Stimulated activated CD4-positive, alpha-beta T cell treated with anti-CD3 and anti-CD28 coated beads, Interleukin-1b, Interleukin-23, amount 100 ng/mL, for 48 hours (primary cell): ENCODE data around the gene MYOCOS.
"Not testable (repeated sequence)": the region's sequence is repeated elsewhere in the genome, so short reads cannot be mapped to it uniquely, and the experiment has no call there.

Source experiments
- DNase-seq: peaks from one replicate; pipeline ENCODE4 v3.0.0-alpha.2; 2020

Gene MYOCOS, protein sequence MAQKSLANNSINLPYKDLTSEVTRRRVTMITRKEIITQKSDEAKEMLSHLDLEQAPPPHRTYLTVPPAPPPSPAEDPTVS

DNA sequence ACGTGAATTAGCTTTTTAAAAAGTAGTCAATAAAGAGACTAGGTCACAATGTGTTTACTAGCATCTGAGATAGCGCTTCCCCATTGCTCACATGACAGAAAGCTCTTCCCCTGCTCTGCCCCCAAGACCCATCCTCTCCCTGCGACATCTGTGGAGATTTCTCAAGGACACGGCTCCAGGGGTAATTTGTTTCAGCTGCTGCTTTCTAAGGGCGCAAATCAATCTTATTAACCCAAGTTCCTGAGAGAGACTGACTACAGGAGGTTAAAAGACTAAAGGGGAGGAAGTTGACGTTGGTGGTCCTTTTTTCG is at the start of gene MYOCOS:
TSS of gene MYOCOS (plus strand) at position 92 of the 311 bp plus-strand sequence. CDS start 1,641 bp downstream, outside the sequence.
- no peak for DNase-seq

DNA sequence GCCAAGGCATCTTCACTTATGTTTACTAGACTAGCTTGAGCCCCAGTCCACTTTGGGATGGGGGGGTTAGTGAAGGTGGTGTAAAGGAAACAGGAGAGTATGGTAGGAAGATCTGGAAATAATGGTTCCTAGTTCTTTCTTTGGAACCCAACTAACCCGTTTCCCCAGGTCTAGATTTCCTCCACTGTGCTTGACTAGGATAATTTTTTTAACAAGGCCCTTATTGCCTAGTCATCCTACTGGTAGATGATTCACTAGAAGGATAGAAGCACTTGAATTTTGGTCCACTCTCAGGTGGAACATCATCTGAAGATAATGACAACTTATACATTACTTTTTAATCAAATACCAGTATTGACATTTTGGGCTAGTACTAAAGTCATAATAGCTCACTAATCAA is 45.9 kb upstream of the MYOCOS start:
- DNase-seq = no peak

DNA sequence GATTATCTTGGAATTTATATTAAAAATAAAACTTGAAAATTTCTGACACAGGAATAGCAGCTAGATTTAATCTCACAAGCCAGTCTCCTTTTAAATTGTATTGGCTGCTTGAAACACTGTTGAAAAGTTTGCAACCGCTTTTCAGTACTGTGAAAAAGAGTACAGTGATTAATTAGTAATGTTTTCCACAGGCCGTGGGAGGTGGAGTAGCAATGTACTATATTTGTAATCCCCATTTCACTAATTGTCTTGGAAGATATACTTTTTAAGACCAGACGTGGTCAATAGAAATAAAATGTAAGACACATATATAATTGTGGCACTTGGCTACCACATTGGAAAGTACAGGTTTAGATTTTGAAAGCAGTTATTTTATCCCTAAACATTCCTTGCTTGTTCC is 40.8 kb upstream of the MYOCOS start:
- DNase-seq = no peak

DNA sequence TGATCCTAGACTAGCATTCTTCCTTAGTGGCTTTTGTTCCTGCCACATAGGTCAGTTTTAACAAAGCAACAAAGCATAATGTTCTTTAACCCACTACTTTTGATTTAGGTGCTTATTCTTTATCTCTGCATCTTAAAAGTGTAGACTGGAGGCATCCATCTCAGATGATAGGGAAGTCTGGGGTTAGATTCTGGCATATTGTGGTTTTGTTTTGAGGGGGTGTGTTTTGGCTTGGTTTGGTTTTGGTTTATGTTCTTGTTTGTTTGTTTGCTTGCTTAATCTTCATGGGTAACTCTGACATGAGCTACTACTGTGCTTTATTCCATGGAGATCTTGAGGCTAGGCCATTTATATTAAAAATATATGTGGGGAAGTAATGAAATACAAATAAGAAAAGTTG is 40.3 kb upstream of the MYOCOS start:
- DNase-seq = no peak

DNA sequence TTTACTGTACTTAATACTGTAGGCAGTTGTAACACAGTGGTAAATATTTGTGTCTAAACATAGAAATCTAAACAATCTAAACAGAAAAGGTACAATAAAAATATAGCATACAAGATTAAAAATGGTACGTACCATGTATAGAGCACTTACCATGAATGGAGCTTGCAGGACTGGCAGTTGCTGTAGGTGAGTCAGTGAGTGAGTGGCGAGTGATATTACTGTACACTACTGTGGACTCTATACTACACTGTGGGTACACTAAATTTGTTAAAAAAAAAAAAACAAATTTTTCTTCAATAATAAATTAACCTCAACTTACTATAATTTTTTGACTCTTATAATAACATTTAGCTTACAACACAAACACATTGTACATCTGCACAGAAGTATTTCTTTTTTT is 39.5 kb upstream of the MYOCOS start:
- DNase-seq = no peak

DNA sequence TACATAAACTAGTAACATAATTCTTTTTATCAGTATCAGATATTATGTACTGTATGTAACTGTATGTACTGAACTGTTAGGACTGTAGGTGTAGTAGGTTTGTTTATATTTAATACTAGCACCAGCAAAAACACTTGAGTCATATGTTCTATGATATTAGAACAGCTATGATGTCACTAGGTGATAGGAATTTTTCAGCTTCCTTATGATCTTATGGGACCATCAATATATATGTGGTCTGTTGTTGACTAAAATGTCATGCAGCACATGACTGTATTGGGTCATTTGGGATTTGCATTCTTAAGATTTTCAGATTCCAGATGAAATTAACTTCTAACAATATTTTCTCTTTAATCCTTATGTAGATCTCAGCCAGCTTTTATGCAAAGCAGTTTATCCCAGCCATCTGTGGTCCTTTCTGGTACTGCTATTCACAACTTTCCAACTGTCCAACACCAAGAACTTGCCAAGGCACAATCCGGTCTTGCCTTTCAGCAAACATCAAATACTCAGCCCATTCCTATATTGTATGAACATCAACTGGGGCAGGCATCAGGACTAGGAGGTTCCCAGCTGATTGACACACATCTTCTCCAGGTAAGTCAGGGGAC is 38.3 kb upstream of the MYOCOS start:
- no peak for DNase-seq

DNA sequence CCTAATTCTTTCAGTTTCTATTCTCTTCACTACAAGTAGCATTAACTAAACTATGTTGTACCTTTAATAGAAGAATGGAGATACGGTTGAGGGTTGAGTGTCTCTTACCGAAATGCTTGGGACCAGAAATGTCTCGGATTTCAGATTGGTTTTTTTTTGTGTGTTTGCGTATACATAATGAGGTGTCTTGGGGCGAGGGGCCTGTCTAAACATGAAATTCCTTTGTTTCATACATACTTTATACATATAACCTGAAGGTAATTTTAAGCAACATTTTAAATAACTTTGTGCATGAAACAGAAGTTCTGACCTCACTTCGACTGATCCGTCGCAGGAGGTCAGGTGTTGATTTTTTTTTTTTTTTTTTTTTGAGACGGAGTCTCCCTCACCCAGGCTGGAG is 36.3 kb upstream of the MYOCOS start:
- no peak for DNase-seq

DNA sequence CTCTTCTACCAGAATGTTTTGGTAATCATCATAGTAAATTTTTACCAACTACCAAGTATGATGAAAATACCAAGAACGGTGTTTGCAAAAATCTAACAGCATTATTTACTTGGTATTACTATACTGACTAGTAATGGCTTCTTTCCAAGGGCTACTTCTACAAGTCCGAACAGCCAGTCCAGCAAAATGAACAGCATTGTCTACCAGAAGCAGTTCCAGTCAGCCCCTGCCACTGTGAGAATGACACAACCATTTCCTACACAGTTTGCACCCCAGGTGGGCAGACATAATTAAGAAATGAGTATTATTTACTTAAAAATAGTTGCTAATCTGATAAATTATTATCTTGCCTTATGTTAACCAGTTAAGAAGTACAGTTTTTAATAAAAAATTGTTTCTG is 33.8 kb upstream of the MYOCOS start:
- DNase-seq = no peak

DNA sequence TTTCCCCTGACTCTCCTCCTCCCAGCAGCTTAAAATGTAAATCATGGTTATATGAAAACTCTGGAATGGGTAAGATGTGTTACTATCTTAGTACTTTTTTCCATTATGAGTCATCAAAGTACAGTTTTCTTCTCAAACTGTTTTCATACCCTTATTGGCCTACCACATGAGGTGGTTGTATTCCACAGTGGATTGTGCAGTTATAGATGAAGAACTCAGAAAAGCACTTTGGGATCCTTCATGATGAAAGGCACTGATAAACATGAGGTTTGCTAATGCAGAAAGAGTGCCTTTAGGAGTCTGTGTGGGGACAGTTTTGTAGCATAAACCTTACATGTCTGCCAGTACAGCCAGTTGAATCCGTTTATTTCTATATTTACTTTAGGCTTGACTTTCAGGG is 32.0 kb upstream of the MYOCOS start:
- no peak for DNase-seq

DNA sequence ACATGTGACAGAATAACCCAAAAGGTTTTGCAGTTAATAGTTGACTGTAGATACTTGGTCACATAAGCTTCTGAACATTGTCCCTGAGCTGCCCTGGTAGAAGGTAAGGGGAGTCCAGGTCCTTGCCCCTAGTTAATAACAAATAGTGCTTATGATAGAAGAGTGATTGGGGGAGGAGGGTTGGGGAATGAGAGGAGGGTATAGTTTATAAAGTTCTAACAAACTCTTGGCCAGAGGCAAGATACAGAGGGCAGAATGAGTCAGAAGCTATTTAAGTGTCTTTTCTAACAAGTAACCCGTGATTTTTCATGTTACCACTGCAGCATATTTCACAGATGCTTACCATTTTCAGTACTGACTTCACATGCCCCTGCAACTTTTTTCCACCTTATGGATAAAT is 26.7 kb upstream of the MYOCOS start:
- no peak for DNase-seq

DNA sequence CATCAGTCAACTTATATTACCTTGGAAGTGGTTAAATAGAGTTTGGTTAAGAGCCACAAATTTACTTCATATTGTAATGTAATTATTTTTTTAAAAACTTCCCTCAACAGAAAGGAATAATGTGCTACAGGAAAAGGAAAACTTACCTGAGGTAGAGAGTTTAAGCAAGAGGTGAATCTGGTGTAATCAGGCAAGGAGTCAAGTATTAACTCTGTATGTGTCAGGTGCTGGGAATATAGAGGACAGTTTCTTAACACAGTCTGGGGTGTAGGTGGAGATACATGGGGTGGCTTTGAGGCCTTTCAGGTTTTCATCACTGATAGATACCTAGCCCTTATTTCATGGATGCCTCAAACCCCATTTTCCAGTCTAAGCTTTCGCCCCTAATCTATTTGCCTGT is 25.9 kb upstream of the MYOCOS start:
- DNase-seq = no peak

DNA sequence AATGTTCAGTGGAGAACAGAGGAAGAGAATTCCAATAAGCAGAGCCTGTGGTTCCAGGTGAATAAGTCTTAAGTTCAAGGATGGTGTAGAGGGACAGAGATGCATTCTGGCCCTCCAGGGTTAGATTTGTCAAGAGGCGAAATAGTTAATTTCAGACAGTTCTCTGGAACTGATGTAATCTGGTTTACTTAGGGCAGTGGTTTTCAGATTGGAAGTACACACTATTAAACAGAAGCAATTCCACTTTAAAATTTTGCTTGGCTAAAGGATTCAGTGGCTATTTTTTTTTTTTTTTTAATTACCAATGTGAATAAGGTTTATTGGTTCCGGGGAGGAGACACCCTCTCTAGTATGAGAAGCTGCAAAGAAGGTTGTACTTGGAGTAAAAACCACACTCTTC is 25.3 kb upstream of the MYOCOS start:
- no peak for DNase-seq

DNA sequence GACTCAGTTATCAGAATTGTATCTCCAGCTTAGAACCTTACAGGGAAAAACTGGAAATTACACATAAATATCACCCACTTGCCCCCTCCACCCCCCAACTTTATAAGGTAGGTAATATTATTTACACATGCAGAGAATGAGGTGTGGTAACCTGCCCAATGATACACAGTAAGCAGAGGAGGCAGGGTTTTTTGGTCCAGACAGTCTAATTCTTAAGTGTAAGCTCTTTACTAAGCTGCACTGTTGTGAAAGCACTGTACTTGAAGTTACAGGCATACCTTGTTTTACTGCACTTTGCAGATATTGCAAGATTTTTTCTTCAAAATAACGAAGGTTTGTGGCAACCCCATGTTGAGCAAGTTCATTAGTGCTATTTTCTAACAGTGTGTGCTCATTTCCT is 24.8 kb upstream of the MYOCOS start:
- no peak for DNase-seq

DNA sequence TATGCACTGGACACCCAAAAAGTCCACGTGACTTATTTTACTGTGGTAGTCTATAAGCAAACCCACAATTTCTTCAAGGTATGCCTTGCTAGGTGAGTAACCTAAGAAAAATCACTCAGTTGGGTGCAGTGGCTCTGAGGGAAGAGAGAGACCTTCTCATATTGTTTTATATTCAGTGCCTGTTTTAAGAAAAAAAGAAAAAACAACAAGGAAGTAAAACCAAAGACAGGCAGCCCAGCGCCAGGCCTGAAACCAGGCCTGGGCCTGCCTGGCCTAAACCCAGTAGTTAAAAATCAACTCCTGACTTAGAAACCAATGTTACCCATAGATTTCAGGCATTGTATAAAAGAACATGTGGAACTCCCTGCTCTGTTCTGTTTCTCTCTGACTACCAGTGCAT is 21.7 kb upstream of the MYOCOS start:
- DNase-seq = not testable (repeated sequence)

DNA sequence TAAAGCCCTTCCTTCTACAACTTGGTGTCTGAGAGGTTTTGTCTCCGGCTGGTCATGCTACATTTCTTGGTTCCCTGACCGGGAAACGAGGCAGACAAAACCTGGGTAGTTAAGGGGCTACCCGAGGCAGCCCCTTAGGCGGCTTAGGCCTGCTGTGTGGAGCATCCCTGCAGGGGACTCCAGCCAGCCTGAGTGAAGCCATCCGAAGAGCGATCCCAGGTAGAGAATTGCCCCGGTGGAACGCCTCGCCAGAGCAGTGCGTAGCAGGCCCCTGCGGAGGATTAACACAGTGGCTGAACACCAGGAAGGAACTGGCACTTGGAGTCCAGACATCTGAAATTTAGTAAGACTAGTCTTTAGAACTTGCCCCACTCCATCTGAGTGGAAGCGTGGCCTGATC is 21.2 kb upstream of the MYOCOS start:
- no peak for DNase-seq

DNA sequence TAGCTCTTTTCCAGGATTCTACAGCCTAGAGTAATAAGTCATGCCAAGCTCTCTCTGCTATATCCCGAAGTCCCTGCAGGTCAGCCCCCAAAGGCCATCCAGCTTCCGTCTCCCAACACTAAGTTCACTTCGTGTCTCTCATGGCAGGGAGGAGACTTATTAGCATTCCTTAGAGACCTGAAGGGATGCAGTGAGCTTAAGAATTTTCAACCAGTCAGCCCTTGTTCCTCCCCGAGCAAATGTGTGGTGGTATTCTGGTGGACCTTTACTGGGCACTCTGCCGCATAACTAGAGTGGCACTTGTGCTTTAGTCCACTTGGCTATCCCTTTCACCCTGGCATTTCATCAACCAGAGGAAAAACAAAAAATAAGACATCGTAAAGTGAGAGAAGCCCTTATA is 19.0 kb upstream of the MYOCOS start:
- DNase-seq = not testable (repeated sequence)

DNA sequence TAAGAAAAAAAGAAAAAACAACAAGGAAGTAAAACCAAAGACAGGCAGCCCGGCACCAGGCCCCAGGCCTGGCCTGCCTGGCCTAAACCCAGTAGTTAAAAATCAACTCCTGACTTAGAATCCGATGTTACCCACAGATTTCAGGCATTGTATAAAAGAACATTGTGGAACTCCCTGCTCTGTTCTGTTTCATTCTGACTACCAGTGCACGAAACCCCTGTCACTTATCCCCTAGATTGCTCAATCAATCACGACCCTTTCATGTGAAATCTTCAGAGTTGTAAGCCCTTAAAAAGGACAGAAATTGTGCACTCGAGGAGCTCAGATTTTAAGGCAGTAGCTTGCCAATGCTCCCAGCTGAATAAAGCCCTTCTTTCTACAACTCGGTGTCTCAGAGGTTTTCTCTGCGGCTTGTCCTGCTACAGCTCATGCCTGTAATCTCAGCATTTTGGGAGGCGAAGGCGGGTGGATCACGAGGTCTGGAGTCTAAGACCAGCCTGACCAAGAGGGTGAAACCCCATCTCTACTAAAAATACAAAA is 15.6 kb upstream of the MYOCOS start:
- DNase-seq = no peak

DNA sequence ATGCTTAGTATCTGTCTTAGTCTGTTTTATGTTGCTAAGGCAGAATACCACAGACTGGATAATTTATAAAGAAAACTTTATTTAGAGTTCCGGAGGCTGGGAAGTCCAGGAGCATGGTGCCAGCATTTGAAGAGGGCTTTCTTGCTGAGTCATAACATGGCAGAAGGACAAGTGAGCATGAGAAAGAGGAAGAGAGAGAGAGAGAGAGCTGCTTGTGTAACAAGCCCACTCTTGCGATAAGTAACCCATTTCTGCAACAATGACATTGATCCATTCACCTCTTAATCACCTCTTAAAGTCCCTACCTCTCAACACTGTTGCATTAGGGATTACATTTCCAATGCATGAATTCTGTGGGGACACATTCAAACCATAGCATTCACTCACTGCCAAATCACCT is 11.7 kb upstream of the MYOCOS start:
- no peak for DNase-seq

DNA sequence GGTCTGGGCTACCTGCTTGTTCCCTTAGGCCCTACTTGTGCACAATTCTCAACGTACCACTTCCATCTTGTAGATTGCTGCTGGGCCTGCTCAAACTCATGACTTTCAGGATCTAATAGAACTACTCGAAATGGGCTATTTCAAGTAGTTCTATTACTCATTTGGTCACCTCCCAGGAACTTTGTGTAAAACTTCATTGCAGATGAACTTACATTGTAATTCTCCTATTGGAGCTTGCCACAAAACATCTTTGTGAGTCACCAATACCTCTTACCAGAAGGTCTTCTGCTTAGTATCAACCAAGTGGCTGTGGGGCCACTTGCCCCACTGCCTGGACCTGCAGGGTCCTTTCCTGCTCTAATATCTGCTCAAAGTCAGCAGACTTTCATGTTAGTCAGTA is 10.7 kb upstream of the MYOCOS start:
- no peak for DNase-seq

DNA sequence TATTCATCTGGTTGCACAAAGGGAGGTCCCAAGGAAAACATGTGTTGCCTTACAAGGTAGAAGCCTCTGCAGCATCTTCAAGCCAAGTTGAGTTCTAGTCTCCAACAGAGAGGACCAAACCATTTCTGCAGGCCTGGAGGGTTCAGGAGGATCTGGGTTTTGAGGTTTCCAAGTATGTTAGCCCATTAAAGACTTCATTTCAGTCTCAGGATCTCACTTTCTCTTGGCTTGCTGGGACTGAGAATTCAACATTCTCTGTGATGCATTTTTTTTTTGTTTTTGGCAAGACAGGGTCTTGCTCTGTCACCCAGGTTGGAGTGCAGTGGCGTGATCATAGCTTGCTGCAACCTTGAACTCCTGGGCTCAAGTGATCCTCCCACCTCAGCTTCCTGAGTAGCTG is 8.8 kb upstream of the MYOCOS start:
- DNase-seq = no peak

DNA sequence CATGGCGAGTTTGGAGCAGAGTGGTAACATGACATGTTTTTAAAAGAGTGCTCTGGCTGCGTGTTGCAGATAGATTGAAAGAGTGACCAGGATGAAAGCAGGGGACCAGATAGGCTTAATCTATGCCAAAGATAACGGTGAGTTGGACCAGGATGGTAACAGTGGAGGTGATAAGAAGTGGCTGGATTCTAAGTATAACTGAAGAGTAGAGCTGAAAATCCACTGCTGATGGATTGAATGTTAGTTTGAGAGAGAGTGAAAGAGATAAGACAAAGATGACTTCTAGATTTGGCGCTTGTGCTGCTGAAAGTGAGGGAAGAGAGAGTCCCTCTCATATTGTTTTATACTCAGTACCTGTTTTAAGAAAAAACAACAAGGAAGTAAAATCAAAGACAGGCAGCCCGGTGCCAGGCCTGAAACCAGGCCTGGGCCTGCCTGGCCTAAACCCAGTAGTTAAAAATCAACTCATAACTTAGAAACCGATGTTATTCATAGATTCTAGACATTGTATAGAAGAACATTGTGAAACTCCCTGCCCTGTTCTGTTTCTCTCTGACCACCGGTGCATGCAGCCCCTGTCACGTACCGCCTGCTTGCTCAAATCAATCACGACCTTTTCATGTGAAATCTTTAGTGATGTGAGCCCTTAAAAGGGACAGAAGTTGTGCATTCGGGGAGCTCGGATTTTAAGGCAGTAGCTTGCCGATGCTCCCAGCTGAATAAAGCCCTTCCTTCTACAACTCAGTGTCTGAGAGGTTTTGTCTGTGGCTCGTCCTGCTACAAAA is 6.7 kb upstream of the MYOCOS start:
- DNase-seq = not testable (repeated sequence)

DNA sequence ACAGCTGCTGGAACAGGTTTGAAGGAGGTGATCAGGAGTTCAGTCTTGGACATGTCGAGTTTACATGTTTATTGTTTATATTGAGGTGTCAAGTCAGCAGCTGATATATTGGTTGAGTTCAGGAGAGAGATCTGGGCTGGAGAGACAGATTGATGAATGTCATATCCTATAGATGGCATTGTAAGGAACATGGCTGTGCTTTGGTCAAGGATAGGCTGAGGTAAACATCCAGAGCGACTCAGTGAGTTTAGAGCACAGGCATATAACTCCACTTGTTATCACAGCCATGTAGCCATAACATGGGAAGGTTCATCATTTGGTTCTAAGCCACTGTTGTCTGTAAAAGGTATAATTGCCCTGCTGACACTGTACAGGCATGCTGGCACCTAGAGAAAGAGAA is 5.5 kb upstream of the MYOCOS start:
- DNase-seq = no peak

DNA sequence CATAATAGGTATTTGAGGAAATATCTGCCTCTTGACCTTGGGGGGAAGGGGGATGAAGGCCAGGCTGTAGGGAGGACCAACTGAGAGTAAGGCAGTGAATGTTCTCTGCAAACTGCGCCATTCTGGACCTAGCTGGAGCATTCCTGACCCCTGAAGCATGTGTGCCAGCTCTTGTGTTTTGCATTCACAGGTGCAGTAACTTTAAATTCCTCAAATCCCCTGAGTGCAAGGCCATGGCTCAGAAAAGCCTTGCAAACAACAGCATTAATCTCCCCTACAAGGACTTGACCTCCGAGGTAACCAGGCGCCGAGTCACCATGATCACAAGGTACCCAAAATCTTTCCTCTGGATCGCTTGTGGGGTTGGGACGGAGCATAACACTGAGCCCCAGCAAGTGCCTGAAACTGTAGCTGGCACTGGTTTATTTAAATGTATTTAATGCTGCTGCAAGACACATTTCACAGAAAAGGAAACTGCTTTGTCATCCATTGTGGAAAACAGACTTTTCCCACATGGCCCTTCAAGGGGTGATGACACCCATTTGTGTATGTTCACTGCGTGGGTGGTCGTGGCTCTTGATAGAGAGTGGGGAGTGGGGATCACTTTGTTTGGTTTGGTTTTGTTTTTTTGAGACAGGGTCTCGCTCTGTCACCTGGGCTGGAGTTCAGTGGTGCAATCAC is 1.7 kb downstream of the MYOCOS start:
- DNase-seq = no peak

DNA sequence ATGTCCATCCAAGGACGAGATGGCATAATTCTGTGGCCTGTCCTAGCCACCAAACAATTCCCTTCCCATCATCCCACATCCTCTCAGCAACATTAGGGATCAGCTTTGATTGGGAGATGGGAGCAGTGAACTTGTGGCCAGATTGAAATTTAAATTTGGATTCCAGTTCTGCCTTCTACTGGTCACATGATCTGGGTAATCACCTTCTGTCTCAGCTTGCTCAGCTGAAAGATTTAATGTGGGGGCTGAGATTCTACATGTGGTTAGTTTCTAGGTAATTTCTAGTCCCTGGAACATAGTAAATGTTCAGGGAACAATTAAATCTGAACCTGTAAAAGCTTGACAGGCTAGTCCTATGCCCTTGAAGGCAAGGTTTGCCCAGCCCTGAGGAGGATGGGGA is 3.2 kb downstream of the MYOCOS start:
- no peak for DNase-seq
